GM23338 (cell line): ENCODE data around the gene MGME1.
"Not testable (repeated sequence)": the region's sequence is repeated elsewhere in the genome, so short reads cannot be mapped to it uniquely, and the experiment has no call there.

Experiments
- CREB1 ChIP-seq: fragments of 250-450 bp; sonication (Bioruptor Pico); IDR thresholded peaks from 2 replicates; pipeline ENCODE4 v1.5.0; 2020; ENCODE audit warnings: low read depth, mild to moderate bottlenecking, moderate library complexity
- CTCF ChIP-seq, 2 experiments: fragments of 200-600 bp in 1 of 2; sonication (generic) in 1 of 2; conservative IDR thresholded peaks; 2 replicates each; pipeline versions ENCODE4 v1.5.1 to v1.6.1; 2016 to 2017; ENCODE audit warnings: antibody characterized with exemption in 2 of 2, low read depth in 2 of 2, mild to moderate bottlenecking in 2 of 2, moderate library complexity in 1 of 2
- EZH2 ChIP-seq: fragments of 200-600 bp; sonication (generic); IDR thresholded peaks from one replicate; pipeline ENCODE4 v1.8.0; 2017; ENCODE audit warnings: antibody characterized with exemption, mild to moderate bottlenecking, low read depth; ENCODE audit not compliant: unreplicated experiment
- EZH2phosphoT487 ChIP-seq: fragments of 200-600 bp; sonication (generic); IDR thresholded peaks from one replicate; pipeline ENCODE4 v1.8.1; 2018; ENCODE audit warnings: antibody characterized with exemption; ENCODE audit not compliant: unreplicated experiment
- JUNB ChIP-seq: IDR thresholded peaks from one replicate; pipeline ENCODE4 v1.6.1; 2016; ENCODE audit warnings: antibody characterized with exemption; ENCODE audit not compliant: unreplicated experiment
- NANOG ChIP-seq: IDR thresholded peaks from 2 replicates; pipeline ENCODE4 v1.6.1; 2016; ENCODE audit warnings: antibody characterized with exemption, borderline replicate concordance
- POLR2AphosphoS5 ChIP-seq: IDR thresholded peaks from 2 replicates; pipeline ENCODE4 v1.6.1; 2016; ENCODE audit warnings: antibody characterized with exemption, low read depth
- REST ChIP-seq: IDR thresholded peaks from one replicate; pipeline ENCODE4 v1.6.1; 2018; ENCODE audit warnings: antibody characterized with exemption; ENCODE audit not compliant: unreplicated experiment
- STAT1 ChIP-seq: IDR thresholded peaks from one replicate; pipeline ENCODE4 v1.6.1; 2016; ENCODE audit warnings: antibody characterized with exemption; ENCODE audit not compliant: unreplicated experiment
- ZNF114 ChIP-seq: fragments of 250-450 bp; sonication (Bioruptor Pico); IDR thresholded peaks from 2 replicates; pipeline ENCODE4 v1.5.0; 2020; ENCODE audit warnings: mild to moderate bottlenecking, moderate library complexity

GRCh38 chr20:18027011-18027410, 58.2 kb downstream of the MGME1 start:
- not testable (repeated sequence) for TF ChIP-seq CTCF (conservative IDR thresholded peaks at IDR 0.05; ENCODE audit: low read depth in 2 of 2); POLR2AphosphoS5; NANOG; EZH2; EZH2phosphoT487; ZNF114 (CRISPR knock-in tag); STAT1; JUNB; REST; CREB1
